CD14-positive monocyte (primary cell): ENCODE results near the gene PANK4. TPM values are rescaled to one million over a fixed set of nuclear protein-coding genes. Genes with fewer than 3 reads are reported as not detected.

Experiments
- DNase-seq, 3 donors: peaks; one replicate each; pipeline ENCODE4 v3.0.0-alpha.2; 2011 to 2022
- H2AFZ ChIP-seq: 2 replicates; pipeline ENCODE4 v1.6.0; 2012; ENCODE audit warnings: mild to moderate bottlenecking, low read depth, low read length, inconsistent platforms; ENCODE audit not compliant: insufficient read depth, poor library complexity, severe bottlenecking
- H3K27ac ChIP-seq, 2 donors: 1 replicate in 1 of 2; 2 replicates in 1 of 2; pipeline ENCODE4 v1.5.1; 2012 to 2013; ENCODE audit warnings: low read length in 2 of 2, control low read depth in 1 of 2, inconsistent platforms in 1 of 2, low read depth in 1 of 2, mild to moderate bottlenecking in 1 of 2
- H3K27me3 ChIP-seq, 2 donors: one replicate each; pipeline versions ENCODE4 v1.6.0 to v1.6.1; 2011 to 2013; ENCODE audit warnings: low read length in 2 of 2; ENCODE audit not compliant: control insufficient read depth in 2 of 2, insufficient read depth in 2 of 2
- H3K36me3 ChIP-seq, 2 donors: replicated peaks in 1 of 2; 1 replicate in 1 of 2; 2 replicates in 1 of 2; pipeline versions ENCODE4 v1.5.1 to v1.6.1; 2012 to 2013; ENCODE audit warnings: low read length in 2 of 2, control low read depth in 1 of 2, inconsistent platforms in 1 of 2, mild to moderate bottlenecking in 1 of 2; ENCODE audit not compliant: insufficient read depth in 2 of 2, control insufficient read depth in 1 of 2
- H3K4me1 ChIP-seq, 2 donors: 1 replicate in 1 of 2; 2 replicates in 1 of 2; pipeline versions ENCODE4 v1.5.1 to v1.6.1; 2012 to 2013; ENCODE audit warnings: low read length in 2 of 2, control low read depth in 1 of 2, inconsistent platforms in 1 of 2, mild to moderate bottlenecking in 1 of 2, moderate library complexity in 1 of 2; ENCODE audit not compliant: insufficient read depth in 2 of 2, control insufficient read depth in 1 of 2
- H3K4me2 ChIP-seq: replicated peaks from 2 replicates; pipeline ENCODE3; 2012; ENCODE audit warnings: low read length, moderate library complexity, mild to moderate bottlenecking; ENCODE audit not compliant: poor library complexity, severe bottlenecking; ENCODE audit errors: extremely low read depth
- H3K4me3 ChIP-seq, 3 experiments: fragments of 200-600 bp in 1 of 3; sonication (generic) in 1 of 3; replicated peaks in 1 of 3; 1 replicate in 2 of 3; 2 replicates in 1 of 3; pipeline ENCODE4 v1.5.1; 2011 to 2013; ENCODE audit warnings: low read length in 3 of 3, mild to moderate bottlenecking in 3 of 3, control low read depth in 2 of 3, low read depth in 2 of 3, inconsistent platforms in 1 of 3, moderate library complexity in 1 of 3
- H3K79me2 ChIP-seq: 2 replicates; pipeline ENCODE4 v1.6.0; 2012; ENCODE audit warnings: mild to moderate bottlenecking, control low read depth, inconsistent platforms, low read length, moderate library complexity; ENCODE audit not compliant: insufficient read depth
- H3K9ac ChIP-seq: 2 replicates; pipeline ENCODE4 v1.6.0; 2017; ENCODE audit warnings: low read length, mild to moderate bottlenecking; ENCODE audit not compliant: insufficient read depth, poor library complexity, severe bottlenecking
- H3K9me3 ChIP-seq, 2 donors: replicated peaks in 1 of 2; 1 replicate in 1 of 2; 2 replicates in 1 of 2; pipeline versions ENCODE4 v1.5.1 to v1.6.1; 2012 to 2013; ENCODE audit warnings: low read length in 2 of 2, control low read depth in 1 of 2; ENCODE audit not compliant: control insufficient read depth in 1 of 2, insufficient read depth in 1 of 2
- H4K20me1 ChIP-seq: 2 replicates; pipeline ENCODE4 v1.6.0; 2012; ENCODE audit warnings: mild to moderate bottlenecking, low read length, control low read depth, moderate library complexity; ENCODE audit not compliant: insufficient read depth
- H3K27ac Mint-ChIP-seq, 7 donors: one replicate each; pipeline ENCODE4 v1.8.0; 2020; ENCODE audit warnings: mild to moderate bottlenecking in 7 of 7, mixed read lengths in 7 of 7, moderate library complexity in 6 of 7, inconsistent platforms in 2 of 7
- H3K27me3 Mint-ChIP-seq, 3 donors: one replicate each; pipeline ENCODE4 v1.8.0; 2021 to 2022; ENCODE audit warnings: low read depth in 3 of 3, mild to moderate bottlenecking in 3 of 3, mixed read lengths in 3 of 3, moderate library complexity in 3 of 3, inconsistent platforms in 1 of 3
- H3K36me3 Mint-ChIP-seq, 2 donors: one replicate each; pipeline ENCODE4 v1.8.0; 2020; ENCODE audit warnings: mixed read lengths in 2 of 2, inconsistent platforms in 1 of 2, mild to moderate bottlenecking in 1 of 2
- H3K4me1 Mint-ChIP-seq: one replicate; pipeline ENCODE4 v1.8.0; 2020; ENCODE audit warnings: mild to moderate bottlenecking, mixed read lengths
- H3K4me3 Mint-ChIP-seq, 2 donors: one replicate each; pipeline ENCODE4 v1.8.0; 2020; ENCODE audit warnings: mild to moderate bottlenecking in 2 of 2, mixed read lengths in 2 of 2, moderate library complexity in 1 of 2
- H3K9me3 Mint-ChIP-seq, 7 donors: one replicate each; pipeline ENCODE4 v1.8.0; 2020 to 2022; ENCODE audit warnings: mixed read lengths in 7 of 7, mild to moderate bottlenecking in 6 of 7, moderate library complexity in 6 of 7, inconsistent platforms in 2 of 7
- WGBS: methylation state at CpG from one replicate; pipeline ENCODE4 v1.1.5; 2013; ENCODE audit warnings: missing lambda C conversion rate; ENCODE audit not compliant: insufficient coverage; 5-methylcytosine and 5-hydroxymethylcytosine counted together
- intact Hi-C, 2 donors: fragments of 100-400 bp; cut with micrococcal nuclease; formaldehyde crosslinking; loops; one replicate each; pipeline versions ENCODE4 v1.15.0 to v1.15.1; 2023
- polyA plus RNA-seq, 3 donors: library from polyadenylated mRNA; depleted of rRNA in 1 of 3; unstranded in 2 of 3; stranded (reverse) in 1 of 3; fragments of 300-500 nt in 2 of 3; fragments of >200 nt in 1 of 3; fragmentation: Illumina TruSeq in 2 of 3; gene quantifications; 1 replicate in 2 of 3; 2 replicates in 1 of 3; pipeline ENCODE4 v1.2.3, GENCODE V29; 2012 to 2021
- TF ChIP-seq, protein P1 (sequence below): fragments of 200-600 bp; IDR thresholded peaks from one replicate; pipeline ENCODE4 v1.8.0; 2022; ENCODE audit warnings: antibody characterized with exemption, mild to moderate bottlenecking

PANK4 gene
- polyA plus RNA-seq, 3 donors: 11.9 to 30.2 (median 13.7) TPM

DNA sequence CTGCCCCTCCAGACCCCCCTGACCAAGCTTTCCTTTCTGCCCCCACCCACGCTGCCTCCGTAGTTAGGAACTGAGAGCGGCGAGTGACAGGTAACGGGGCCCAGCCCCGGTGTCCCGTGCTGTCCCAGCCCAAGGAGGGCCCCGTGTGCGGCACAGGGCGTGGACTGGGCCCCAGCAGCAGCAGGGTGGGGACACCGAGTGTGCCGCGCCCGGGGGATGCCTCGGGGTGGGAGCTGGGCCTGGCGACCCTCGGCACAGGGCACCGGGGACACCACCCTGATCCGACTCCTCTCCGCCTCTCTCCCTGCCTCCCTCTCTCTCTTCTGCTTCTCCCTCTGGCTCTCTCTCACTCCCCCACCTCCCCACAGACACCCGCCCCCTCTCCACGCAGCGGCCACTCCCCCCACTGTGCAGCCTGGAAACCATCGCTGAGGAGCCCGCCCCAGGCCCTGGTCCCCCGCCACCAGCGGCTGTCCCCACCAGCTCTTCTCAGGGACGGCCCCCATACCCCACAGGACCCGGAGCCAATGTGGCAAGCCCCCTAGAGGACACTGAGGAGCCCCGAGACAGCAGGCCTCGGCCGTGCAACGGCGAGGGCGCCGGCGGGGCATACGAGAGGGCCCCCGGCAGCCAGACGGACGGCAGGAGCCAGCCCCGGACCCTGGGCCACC, 22.7 kb downstream of the PANK4 start:
- WGBS: 71% methylated on average over 25 of the region's 42 CpGs
- H3K27ac Mint-ChIP-seq: no peak overlapping the region

DNA sequence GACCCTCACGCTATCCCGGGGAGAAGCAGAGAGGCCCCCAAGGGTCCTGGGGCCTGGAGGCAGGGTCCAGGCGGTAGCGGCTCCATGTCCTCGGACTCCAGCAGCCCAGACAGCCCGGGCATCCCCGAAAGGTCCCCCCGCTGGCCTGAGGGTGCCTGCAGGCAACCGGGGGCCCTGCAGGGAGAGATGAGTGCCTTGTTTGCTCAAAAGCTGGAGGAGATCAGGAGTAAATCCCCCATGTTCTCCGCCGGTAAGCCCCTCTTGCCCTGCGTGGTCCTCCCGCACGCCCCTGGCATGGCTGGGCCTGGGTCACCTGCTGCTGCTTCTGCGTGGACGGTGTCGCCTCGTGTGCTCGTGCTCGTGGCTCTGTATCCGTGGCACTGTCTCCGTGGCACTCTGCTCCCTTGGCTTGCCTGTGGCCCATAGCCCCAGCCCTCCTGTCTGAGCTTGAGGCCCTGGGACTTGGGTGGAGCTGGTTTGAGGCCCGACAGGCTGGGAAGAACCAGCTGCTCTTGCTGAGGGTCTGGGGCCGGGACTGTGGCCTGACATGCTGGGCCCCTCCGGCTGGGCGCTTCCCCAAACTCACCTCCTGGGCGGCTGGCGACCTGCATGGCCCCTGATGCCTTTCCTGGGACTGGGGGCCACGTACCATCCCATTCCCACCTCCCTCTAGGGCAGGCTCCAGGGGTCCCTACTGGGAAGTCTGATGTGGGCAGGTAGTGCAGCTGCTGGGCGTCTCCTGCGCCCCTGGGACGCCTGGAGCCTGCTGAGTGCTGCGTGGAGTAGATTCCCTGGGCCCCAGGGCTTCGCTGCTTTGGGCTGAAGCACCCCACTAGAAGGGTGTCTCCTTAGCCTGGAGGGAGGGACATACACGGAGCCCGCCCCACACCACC, 23.5 kb downstream of the PANK4 start:
- Histone ChIP-seq H3K4me3 (no peak overlapping the region), H3K4me2 (no peak overlapping the region), H3K79me2 (no peaks in the 10 kb centered on the region), H3K27ac (no peak overlapping the region), H4K20me1 (peaks cover 21% of the 10 kb centered on the region), H3K9ac (no peak overlapping the region), H3K27me3 (no peaks in the 10 kb centered on the region), H3K36me3 (peaks cover 8 to 9% of the 10 kb centered on the region in 2 donors), H2AFZ (no peak overlapping the region), H3K4me1 (peaks cover 10 to 11% of the 10 kb centered on the region in 2 donors), H3K9me3 (no peaks in the 10 kb centered on the region)
- intact Hi-C loops: no loop called here
- 88% methylated on average over 27 of the region's 36 CpGs for WGBS
- H3K4me1 Mint-ChIP-seq: peaks cover 8% of the 10 kb centered on the region
- H3K27ac Mint-ChIP-seq: no peak overlapping the region
- DNase-seq: no peak
- peaks cover 0 to 5% (median 4%) of the 10 kb centered on the region in 3 donors for H3K27me3 Mint-ChIP-seq
- H3K4me3 Mint-ChIP-seq: no peak overlapping the region
- H3K9me3 Mint-ChIP-seq: no peaks in the 10 kb centered on the region
- H3K36me3 Mint-ChIP-seq: no peaks in the 10 kb centered on the region
- TF ChIP-seq, protein P1, sequence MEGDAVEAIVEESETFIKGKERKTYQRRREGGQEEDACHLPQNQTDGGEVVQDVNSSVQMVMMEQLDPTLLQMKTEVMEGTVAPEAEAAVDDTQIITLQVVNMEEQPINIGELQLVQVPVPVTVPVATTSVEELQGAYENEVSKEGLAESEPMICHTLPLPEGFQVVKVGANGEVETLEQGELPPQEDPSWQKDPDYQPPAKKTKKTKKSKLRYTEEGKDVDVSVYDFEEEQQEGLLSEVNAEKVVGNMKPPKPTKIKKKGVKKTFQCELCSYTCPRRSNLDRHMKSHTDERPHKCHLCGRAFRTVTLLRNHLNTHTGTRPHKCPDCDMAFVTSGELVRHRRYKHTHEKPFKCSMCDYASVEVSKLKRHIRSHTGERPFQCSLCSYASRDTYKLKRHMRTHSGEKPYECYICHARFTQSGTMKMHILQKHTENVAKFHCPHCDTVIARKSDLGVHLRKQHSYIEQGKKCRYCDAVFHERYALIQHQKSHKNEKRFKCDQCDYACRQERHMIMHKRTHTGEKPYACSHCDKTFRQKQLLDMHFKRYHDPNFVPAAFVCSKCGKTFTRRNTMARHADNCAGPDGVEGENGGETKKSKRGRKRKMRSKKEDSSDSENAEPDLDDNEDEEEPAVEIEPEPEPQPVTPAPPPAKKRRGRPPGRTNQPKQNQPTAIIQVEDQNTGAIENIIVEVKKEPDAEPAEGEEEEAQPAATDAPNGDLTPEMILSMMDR: no peak

More for the DNA sequence above, 22.7 kb downstream of the PANK4 start:
- no peaks in the 10 kb centered on the region for H3K79me2 ChIP-seq
- intact Hi-C loops: no loop called here
- H3K9ac ChIP-seq: no peak overlapping the region
- H3K4me2 ChIP-seq: no peak overlapping the region
- peaks cover 0 to 5% (median 2%) of the 10 kb centered on the region in 3 donors for H3K27me3 Mint-ChIP-seq
- no peaks in the 10 kb centered on the region for H3K27me3 ChIP-seq
- no peaks in the 10 kb centered on the region for H3K9me3 ChIP-seq
- H3K4me3 ChIP-seq: no peak overlapping the region
- peaks cover 10 to 11% of the 10 kb centered on the region in 2 donors for H3K4me1 ChIP-seq
- peaks cover 26% of the 10 kb centered on the region for H4K20me1 ChIP-seq
- H3K36me3 ChIP-seq: peaks cover 15 to 16% of the 10 kb centered on the region in 2 donors
- TF ChIP-seq, protein P1: no peak
- no peaks in the 10 kb centered on the region for H3K9me3 Mint-ChIP-seq
- peaks cover 8% of the 10 kb centered on the region for H3K4me1 Mint-ChIP-seq
- peaks cover 3 to 8% of the 10 kb centered on the region in 2 donors for H3K36me3 Mint-ChIP-seq
- DNase-seq: no peak
- no peak overlapping the region for H3K4me3 Mint-ChIP-seq
- H2AFZ ChIP-seq: no peak overlapping the region
- H3K27ac ChIP-seq: no peak overlapping the region
